GM23248 (cell line): Measurements from ENCODE around the gene PABPN1L. TPM values are rescaled to one million over a fixed set of nuclear protein-coding genes. Genes with fewer than 3 reads are reported as not detected.

Source experiments
- DNase-seq: peaks from one replicate; pipeline ENCODE4 v3.0.0-alpha.2; 2015
- H2AFZ ChIP-seq: fragments of 200-600 bp; sonication (generic); 2 replicates; pipeline ENCODE4 v1.6.1; 2016; ENCODE audit warnings: antibody characterized with exemption
- H3F3A ChIP-seq: fragments of 200-600 bp; sonication (generic); 2 replicates; pipeline ENCODE4 v1.6.1; 2016; ENCODE audit warnings: mild to moderate bottlenecking, antibody characterized with exemption, mixed run types; ENCODE audit not compliant: insufficient read depth
- H3K27ac ChIP-seq: fragments of 200-600 bp; sonication (generic); 2 replicates; pipeline ENCODE4 v1.5.1; 2016; ENCODE audit warnings: mild to moderate bottlenecking
- H3K27me3 ChIP-seq: fragments of 200-600 bp; sonication (generic); replicated peaks from 2 replicates; pipeline ENCODE4 v1.6.1; 2016; ENCODE audit warnings: mild to moderate bottlenecking; ENCODE audit not compliant: insufficient read depth
- H3K36me3 ChIP-seq: fragments of 200-600 bp; sonication (generic); 2 replicates; pipeline ENCODE4 v1.6.1; 2016; ENCODE audit warnings: low read depth, mild to moderate bottlenecking
- H3K4me1 ChIP-seq: fragments of 200-600 bp; sonication (generic); 2 replicates; pipeline ENCODE4 v1.6.1; 2016; ENCODE audit warnings: mild to moderate bottlenecking; ENCODE audit not compliant: insufficient read depth
- H3K4me2 ChIP-seq: fragments of 200-600 bp; sonication (generic); one replicate; pipeline ENCODE4 v1.6.1; 2016; ENCODE audit warnings: mild to moderate bottlenecking; ENCODE audit not compliant: unreplicated experiment
- H3K4me3 ChIP-seq: fragments of 200-600 bp; sonication (generic); 2 replicates; pipeline ENCODE4 v1.5.1; 2016; ENCODE audit warnings: mild to moderate bottlenecking
- H3K79me2 ChIP-seq: fragments of 200-600 bp; sonication (generic); 2 replicates; pipeline ENCODE4 v1.6.1; 2016; ENCODE audit warnings: mild to moderate bottlenecking; ENCODE audit not compliant: insufficient read depth
- H3K9ac ChIP-seq: fragments of 200-600 bp; sonication (generic); 2 replicates; pipeline ENCODE4 v1.6.1; 2016; ENCODE audit warnings: mild to moderate bottlenecking
- H3K9me2 ChIP-seq: fragments of 200-600 bp; sonication (generic); 2 replicates; pipeline ENCODE4 v1.6.1; 2016; ENCODE audit warnings: mixed run types, mild to moderate bottlenecking, moderate library complexity; ENCODE audit not compliant: insufficient read depth
- H3K9me3 ChIP-seq: fragments of 200-600 bp; sonication (generic); one replicate; pipeline ENCODE4 v1.6.1; 2017; ENCODE audit warnings: low read depth
- H4K20me1 ChIP-seq: fragments of 200-600 bp; sonication (generic); 2 replicates; pipeline ENCODE4 v1.6.0; 2016; ENCODE audit not compliant: insufficient read depth
- EZH2 ChIP-seq: fragments of 200-600 bp; sonication (generic); IDR thresholded peaks from 2 replicates; pipeline ENCODE4 v1.6.1; 2018; ENCODE audit warnings: antibody characterized with exemption, mild to moderate bottlenecking; ENCODE audit not compliant: insufficient read depth, poor library complexity, severe bottlenecking
- EZH2phosphoT487 ChIP-seq: fragments of 200-600 bp; sonication (generic); IDR thresholded peaks from 2 replicates; pipeline ENCODE4 v1.6.1; 2018; ENCODE audit warnings: antibody characterized with exemption, moderate library complexity, mild to moderate bottlenecking, low read depth; ENCODE audit not compliant: insufficient read depth
- WGBS, 2 experiments: methylation state at CpG; one replicate each; pipeline ENCODE4 v1.1.6; 2015 to 2017; ENCODE audit warnings: low lambda C conversion rate in 2 of 2, low coverage in 1 of 2; ENCODE audit errors: missing lambda C conversion rate in 2 of 2; 5-methylcytosine and 5-hydroxymethylcytosine counted together
- in situ Hi-C: fragments of 300-500 bp; cut with MboI; formaldehyde crosslinking; loops from 2 replicates; pipeline ENCODE4 v1.15.0; 2020
- polyA plus RNA-seq: library from polyadenylated mRNA; unstranded; fragments of >200 nt; fragmentation: Nextera tagmentation; extraction: Ambion mirVana; gene quantifications from 2 replicates; pipeline ENCODE4 v1.2.1, GENCODE V29; 2016
- total RNA-seq: library from RNA; depleted of rRNA; stranded (reverse); fragments of >200 nt; shearing (Covaris generic); gene quantifications from 2 replicates; pipeline ENCODE4 v1.2.3, GENCODE V29; 2014

Gene PABPN1L
- total and polyA plus RNA-seq, 2 experiments from 2014 or later = not detected

DNA sequence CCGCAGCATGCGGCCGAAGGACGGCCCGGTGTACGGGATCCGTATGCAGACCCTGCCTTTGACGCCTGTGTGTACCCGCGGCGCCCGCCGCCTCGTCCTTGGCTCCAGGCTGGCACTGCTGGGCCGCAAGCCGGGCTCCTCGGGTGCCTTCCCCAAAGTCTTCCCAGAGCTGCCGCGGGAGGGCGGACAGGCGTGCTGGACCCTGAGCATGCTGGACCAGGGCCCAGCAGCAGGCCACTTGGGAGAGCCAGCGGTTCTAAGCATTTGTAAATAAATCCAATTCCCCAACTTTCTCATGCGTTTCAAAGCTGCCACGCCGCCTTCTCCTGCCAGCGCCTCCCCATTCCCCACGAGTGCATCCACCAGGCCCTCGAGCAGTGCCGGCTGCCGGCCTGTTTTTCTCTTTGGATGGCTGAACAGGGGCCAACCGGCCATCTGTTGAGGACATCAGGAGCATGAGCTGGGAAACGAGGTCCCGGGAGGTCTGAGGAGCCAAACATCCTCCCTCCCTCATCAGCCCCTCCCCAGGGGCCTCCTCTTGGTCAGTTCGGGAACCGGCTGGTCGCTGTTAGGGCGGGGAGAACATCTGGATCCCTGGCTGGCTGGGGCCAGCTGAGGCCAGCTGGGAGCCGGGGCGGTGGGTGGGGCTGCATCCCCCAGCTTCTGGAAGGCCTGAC is 20.5 kb upstream of the PABPN1L start:
- H2AFZ ChIP-seq = no peak overlapping the region
- H3K27ac ChIP-seq = no peak overlapping the region
- H4K20me1 ChIP-seq = no peaks in the 10 kb centered on the region
- H3K27me3 ChIP-seq = no peaks in the 10 kb centered on the region
- H3K9me3 ChIP-seq = no peaks in the 10 kb centered on the region
- H3K9me2 ChIP-seq = no peaks in the 10 kb centered on the region
- no peaks in the 10 kb centered on the region for H3K4me1 ChIP-seq
- no peak for TF ChIP-seq EZH2phosphoT487
- TF ChIP-seq EZH2 = no peak
- DNase-seq = no peak
- 58 to 61% methylated on average over 33 to 39 of the region's 39 CpGs for WGBS, 2 experiments
- H3K4me2 ChIP-seq = no peak overlapping the region
- in situ Hi-C loops = no loop called here
- H3K36me3 ChIP-seq = no peaks in the 10 kb centered on the region
- no peaks in the 10 kb centered on the region for H3K79me2 ChIP-seq
- no peak overlapping the region for H3K9ac ChIP-seq
- no peak overlapping the region for H3K4me3 ChIP-seq
- no peaks in the 10 kb centered on the region for H3F3A ChIP-seq

DNA sequence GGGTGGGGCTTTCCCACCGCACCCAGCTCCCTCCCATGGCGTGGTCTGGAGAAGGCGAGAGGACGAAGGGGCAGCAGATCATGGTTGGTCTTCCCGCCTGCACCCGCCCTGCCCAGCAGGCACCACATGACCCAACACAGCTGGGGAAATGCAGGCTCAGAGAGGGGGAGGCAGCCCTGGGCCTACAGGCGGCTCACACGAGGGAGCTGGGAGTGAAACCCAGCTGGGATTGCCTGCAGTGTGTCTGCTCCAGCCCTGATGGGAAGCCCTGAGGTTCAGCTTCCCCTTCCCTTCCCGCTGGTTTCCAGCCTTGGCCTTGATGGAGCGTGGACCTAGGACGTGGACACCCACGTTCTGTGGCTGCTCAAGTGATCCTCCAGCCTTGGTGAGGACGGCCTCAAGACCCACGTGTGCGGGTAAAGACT is 20.0 kb upstream of the PABPN1L start:
- H3K27me3 ChIP-seq = no peaks in the 10 kb centered on the region
- H3K4me1 ChIP-seq = no peaks in the 10 kb centered on the region
- H4K20me1 ChIP-seq = no peaks in the 10 kb centered on the region
- no peak overlapping the region for H3K27ac ChIP-seq
- no peak overlapping the region for H3K9ac ChIP-seq
- no peaks in the 10 kb centered on the region for H3K9me2 ChIP-seq
- no peaks in the 10 kb centered on the region for H3F3A ChIP-seq
- WGBS, 2 experiments = 84 to 91% methylated on average over 13 to 15 of the region's 15 CpGs
- H3K4me2 ChIP-seq = no peak overlapping the region
- DNase-seq = no peak
- TF ChIP-seq EZH2phosphoT487 (no peak), EZH2 (no peak)
- no peaks in the 10 kb centered on the region for H3K36me3 ChIP-seq
- no peaks in the 10 kb centered on the region for H3K79me2 ChIP-seq
- no peak overlapping the region for H3K4me3 ChIP-seq
- H3K9me3 ChIP-seq = no peaks in the 10 kb centered on the region
- H2AFZ ChIP-seq = no peak overlapping the region
- in situ Hi-C loops = no loop called here

DNA sequence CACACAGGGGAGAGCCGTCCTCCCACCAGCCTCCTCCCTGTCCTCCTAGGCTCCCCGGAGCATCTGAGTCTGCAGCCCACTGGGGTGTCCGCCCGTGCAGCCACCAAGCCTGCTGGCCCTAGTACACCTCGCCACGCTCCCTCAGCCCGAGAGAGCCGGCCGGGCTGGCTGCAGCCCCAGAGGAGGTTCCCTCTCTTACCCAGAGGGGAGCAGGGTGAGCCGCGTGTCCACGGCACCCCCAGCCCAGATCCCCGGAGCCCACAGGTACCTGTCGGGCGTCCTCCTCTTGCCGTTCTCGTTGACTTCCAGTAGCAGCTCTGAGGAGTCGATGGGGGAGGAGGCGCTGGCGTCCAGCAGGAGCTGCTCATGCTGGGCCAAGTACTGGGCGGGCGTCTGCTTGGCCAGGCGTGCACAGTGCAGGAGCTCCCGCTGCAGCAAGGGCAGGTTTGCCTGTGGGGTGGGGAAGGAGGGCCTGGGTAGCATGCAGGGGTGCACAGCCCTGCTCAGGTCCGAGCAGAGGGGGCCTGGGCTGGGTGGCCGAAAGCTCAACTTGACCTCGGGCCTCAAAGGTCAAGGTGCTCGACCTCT is 19.3 kb upstream of the PABPN1L start:
- H3K36me3 ChIP-seq = no peaks in the 10 kb centered on the region
- H3K79me2 ChIP-seq = no peaks in the 10 kb centered on the region
- no peaks in the 10 kb centered on the region for H3K9me2 ChIP-seq
- no peaks in the 10 kb centered on the region for H3K4me1 ChIP-seq
- no peak overlapping the region for H3K27ac ChIP-seq
- H3K4me2 ChIP-seq = no peak overlapping the region
- H3K4me3 ChIP-seq = no peak overlapping the region
- TF ChIP-seq EZH2phosphoT487 = no peak
- no peak for TF ChIP-seq EZH2
- H3F3A ChIP-seq = no peaks in the 10 kb centered on the region
- in situ Hi-C loops = no loop called here
- H2AFZ ChIP-seq = no peak overlapping the region
- no peaks in the 10 kb centered on the region for H3K27me3 ChIP-seq
- H3K9ac ChIP-seq = no peak overlapping the region
- no peaks in the 10 kb centered on the region for H4K20me1 ChIP-seq
- no peaks in the 10 kb centered on the region for H3K9me3 ChIP-seq
- WGBS, 2 experiments = 82 to 84% methylated on average over 25 to 28 of the region's 28 CpGs
- DNase-seq = no peak

DNA sequence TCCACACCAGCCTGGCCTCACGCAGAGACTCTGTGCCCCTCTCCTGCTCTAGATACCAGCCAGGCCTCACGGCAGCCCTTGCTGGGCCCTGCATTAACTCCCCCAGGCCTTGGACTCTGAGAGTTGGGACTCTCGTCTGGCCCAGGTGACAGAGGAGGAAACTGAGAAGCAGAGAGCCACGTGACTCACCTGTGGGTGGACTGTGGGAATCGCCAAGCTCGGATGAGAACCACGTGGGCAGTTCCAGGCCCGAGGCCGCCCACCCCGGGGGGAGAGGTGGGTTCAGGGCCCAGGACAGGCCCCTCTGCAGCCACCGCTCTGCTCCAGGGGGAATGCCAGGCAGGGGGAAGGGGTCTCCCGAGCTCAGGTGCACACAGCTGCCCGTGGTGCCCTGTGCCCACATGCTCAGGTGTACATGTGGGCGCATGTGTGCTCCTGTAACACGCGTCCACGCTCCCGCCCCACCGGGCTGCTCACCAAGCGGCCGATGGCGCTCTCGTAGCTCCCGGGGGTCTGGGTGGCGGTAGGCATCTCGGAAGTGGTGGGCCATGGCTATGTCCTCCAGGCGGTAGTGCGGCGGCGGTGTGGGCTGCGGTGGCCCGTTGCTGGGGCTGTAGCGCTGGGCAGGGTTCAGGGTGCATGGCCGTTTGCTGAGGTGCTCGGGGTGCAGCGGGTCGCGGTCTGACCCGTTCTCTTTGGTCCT is 18.3 kb upstream of the PABPN1L start:
- Histone ChIP-seq H3K4me1 (no peaks in the 10 kb centered on the region), H2AFZ (no peak overlapping the region), H3K79me2 (no peaks in the 10 kb centered on the region), H4K20me1 (no peaks in the 10 kb centered on the region), H3K9me3 (no peaks in the 10 kb centered on the region), H3K27ac (no peak overlapping the region), H3F3A (no peaks in the 10 kb centered on the region), H3K9ac (no peak overlapping the region), H3K36me3 (no peaks in the 10 kb centered on the region), H3K27me3 (no peaks in the 10 kb centered on the region), H3K4me3 (no peak overlapping the region), H3K9me2 (no peaks in the 10 kb centered on the region), H3K4me2 (no peak overlapping the region)
- DNase-seq = no peak
- 85 to 91% methylated on average over 31 to 37 of the region's 39 CpGs for WGBS, 2 experiments
- TF ChIP-seq EZH2 (no peak), EZH2phosphoT487 (no peak)
- in situ Hi-C loops = no loop called here
